Retinal pigment epithelial cell (primary cell): ENCODE data around the gene FBXW4.

Experiments
- DNase-seq: peaks from one replicate; pipeline ENCODE4 v3.0.0-alpha.2; 2010; ENCODE audit warnings: low read depth
- H3K4me3 ChIP-seq: 2 replicates; pipeline ENCODE4 v1.5.1; 2011; ENCODE audit warnings: mild to moderate bottlenecking, low read length, control low read depth, moderate library complexity
- CTCF ChIP-seq: conservative IDR thresholded peaks from 2 replicates; pipeline ENCODE4 v1.5.1; 2011; ENCODE audit warnings: low read depth, low read length, control low read depth, inconsistent platforms

Gene FBXW4

GRCh38 chr10:101686133-101686925 lies 8.6 kb downstream of the FBXW4 start:
- no peak for DNase-seq
- TF ChIP-seq CTCF, result no peak

GRCh38 chr10:101684782-101685181 lies 10.2 kb downstream of the FBXW4 start:
- DNase-seq, result no peak
- H3K4me3 ChIP-seq, result no peak overlapping the region
- no peak for TF ChIP-seq CTCF

More at GRCh38 chr10:101686133-101686925, 8.6 kb downstream of the FBXW4 start:
- H3K4me3 ChIP-seq, result no peak overlapping the region

- no peak for TF ChIP-seq CTCF
- no peak overlapping the region for H3K4me3 ChIP-seq
- no peak for DNase-seq
Measured at GRCh38 chr10:101683276-101683675, 11.7 kb downstream of the FBXW4 start.

GRCh38 chr10:101682172-101682825 lies 12.7 kb downstream of the FBXW4 start:
- no peak for DNase-seq
- TF ChIP-seq CTCF, result no peak
- no peak overlapping the region for H3K4me3 ChIP-seq

- no peak for DNase-seq
- TF ChIP-seq CTCF, result no peak
- H3K4me3 ChIP-seq, result no peak overlapping the region
Measured at GRCh38 chr10:101676565-101676964, 18.4 kb downstream of the FBXW4 start.

- DNase-seq, result no peak
- TF ChIP-seq CTCF, result no peak
- H3K4me3 ChIP-seq, result no peak overlapping the region
Measured at GRCh38 chr10:101675115-101675514, 19.9 kb downstream of the FBXW4 start.

GRCh38 chr10:101672536-101672935 lies 22.4 kb downstream of the FBXW4 start:
- no peak overlapping the region for H3K4me3 ChIP-seq
- TF ChIP-seq CTCF, result no peak
- DNase-seq, result no peak
